Neural progenitor cell (in vitro differentiated cells): Measurements from ENCODE around the gene ACY1. TPM values are rescaled to one million over a fixed set of nuclear protein-coding genes. Genes with fewer than 3 reads are reported as not detected.

Experiments used
- DNase-seq: peaks from one replicate; pipeline ENCODE4 v3.0.0-alpha.2; 2016; ENCODE audit warnings: low spot score
- H2AFZ ChIP-seq: fragments of 200-600 bp; sonication (generic); replicated peaks from 2 replicates; pipeline ENCODE4 v1.6.1; 2016; ENCODE audit warnings: antibody characterized with exemption
- H3F3A ChIP-seq: fragments of 200-600 bp; sonication (generic); 2 replicates; pipeline ENCODE4 v1.6.1; 2016; ENCODE audit warnings: antibody characterized with exemption, low read depth
- H3K27ac ChIP-seq: fragments of 200-600 bp; sonication (generic); 2 replicates; pipeline ENCODE4 v1.5.1; 2016; ENCODE audit warnings: mild to moderate bottlenecking
- H3K27me3 ChIP-seq: fragments of 200-600 bp; sonication (generic); 2 replicates; pipeline ENCODE4 v1.6.1; 2016; ENCODE audit warnings: mild to moderate bottlenecking, moderate library complexity
- H3K36me3 ChIP-seq: fragments of 200-600 bp; sonication (generic); 2 replicates; pipeline ENCODE4 v1.5.1; 2016
- H3K4me1 ChIP-seq: fragments of 200-600 bp; sonication (generic); 2 replicates; pipeline ENCODE4 v1.6.1; 2016; ENCODE audit warnings: mixed run types
- H3K4me2 ChIP-seq: fragments of 200-600 bp; sonication (generic); 2 replicates; pipeline ENCODE4 v1.6.1; 2016
- H3K4me3 ChIP-seq: fragments of 200-600 bp; sonication (generic); 2 replicates; pipeline ENCODE4 v1.5.1; 2016
- H3K79me2 ChIP-seq: fragments of 200-600 bp; sonication (generic); 2 replicates; pipeline ENCODE4 v1.6.1; 2016; ENCODE audit warnings: low read depth
- H3K9ac ChIP-seq: fragments of 200-600 bp; sonication (generic); 2 replicates; pipeline ENCODE4 v1.6.1; 2016
- H3K9me3 ChIP-seq: fragments of 200-600 bp; sonication (generic); 2 replicates; pipeline ENCODE4 v1.5.1; 2016; ENCODE audit warnings: low read depth
- H4K20me1 ChIP-seq: fragments of 200-600 bp; sonication (generic); 2 replicates; pipeline ENCODE4 v1.6.1; 2016; ENCODE audit warnings: low read depth
- H3K27ac Mint-ChIP-seq: 3 replicates; pipeline ENCODE4 v1.8.0; 2021; ENCODE audit warnings: mixed read lengths
- H3K27me3 Mint-ChIP-seq: 2 replicates; pipeline ENCODE4 v1.8.0; 2022; ENCODE audit warnings: low read depth, mild to moderate bottlenecking, inconsistent platforms, moderate library complexity, mixed read lengths; ENCODE audit not compliant: insufficient read depth
- H3K36me3 Mint-ChIP-seq: 3 replicates; pipeline ENCODE4 v1.8.0; 2021; ENCODE audit warnings: mixed read lengths
- H3K4me1 Mint-ChIP-seq: 3 replicates; pipeline ENCODE4 v1.8.0; 2021; ENCODE audit warnings: mixed read lengths
- H3K4me3 Mint-ChIP-seq: 3 replicates; pipeline ENCODE4 v1.8.0; 2021; ENCODE audit warnings: mild to moderate bottlenecking, moderate library complexity, mixed read lengths
- H3K9me3 Mint-ChIP-seq: 3 replicates; pipeline ENCODE4 v1.8.0; 2020; ENCODE audit warnings: mixed read lengths
- CTCF ChIP-seq: fragments of 200-600 bp; sonication (generic); IDR thresholded peaks from 2 replicates; pipeline ENCODE4 v1.5.1; 2017; ENCODE audit warnings: antibody characterized with exemption, mild to moderate bottlenecking
- EZH2 ChIP-seq: fragments of 200-600 bp; sonication (generic); IDR thresholded peaks from 2 replicates; pipeline ENCODE4 v1.6.1; 2017; ENCODE audit warnings: antibody characterized with exemption, mild to moderate bottlenecking, moderate library complexity
- EZH2phosphoT487 ChIP-seq: fragments of 200-600 bp; sonication (generic); IDR thresholded peaks from 2 replicates; pipeline ENCODE4 v1.6.1; 2017; ENCODE audit warnings: antibody characterized with exemption
- total RNA-seq: library from RNA; depleted of rRNA; stranded (reverse); fragments of >200 nt; gene quantifications from 2 replicates; pipeline ENCODE4 v1.2.3, GENCODE V29; 2015; ENCODE audit warnings: low replicate concordance

The ACY1 gene
- total RNA-seq, 1 donor from 2014 or later, result 17.3 TPM

GRCh38 chr3:51946796-51947195 lies 36.5 kb upstream of the ACY1 start:
- peaks cover 10% of the 10 kb centered on the region for H3K27me3 Mint-ChIP-seq
- H3K4me3 Mint-ChIP-seq, result no peak overlapping the region
- no peak overlapping the region for H3K27ac Mint-ChIP-seq
- H3K9me3 ChIP-seq, result no peaks in the 10 kb centered on the region
- H3K36me3 ChIP-seq, result no peaks in the 10 kb centered on the region
- no peak overlapping the region for H3K9ac ChIP-seq
- no peak overlapping the region for H2AFZ ChIP-seq
- peaks cover 3% of the 10 kb centered on the region for H3K4me1 ChIP-seq
- no peaks in the 10 kb centered on the region for H3K4me1 Mint-ChIP-seq
- H3K27ac ChIP-seq, result no peak overlapping the region
- H4K20me1 ChIP-seq, result no peaks in the 10 kb centered on the region
- H3K4me2 ChIP-seq, result no peak overlapping the region
- H3K9me3 Mint-ChIP-seq, result no peaks in the 10 kb centered on the region
- no peaks in the 10 kb centered on the region for H3K36me3 Mint-ChIP-seq
- TF ChIP-seq EZH2, result no peak
- no peak for TF ChIP-seq CTCF
- TF ChIP-seq EZH2phosphoT487, result no peak
- no peaks in the 10 kb centered on the region for H3F3A ChIP-seq
- no peak overlapping the region for H3K4me3 ChIP-seq
- no peaks in the 10 kb centered on the region for H3K79me2 ChIP-seq
- peaks cover 46% of the 10 kb centered on the region for H3K27me3 ChIP-seq
- no peak for DNase-seq

GRCh38 chr3:51947215-51947900 lies 36.0 kb upstream of the ACY1 start:
- no peak overlapping the region for H2AFZ ChIP-seq
- H3K27ac ChIP-seq, result no peak overlapping the region
- no peaks in the 10 kb centered on the region for H3K4me1 Mint-ChIP-seq
- H3K9ac ChIP-seq, result no peak overlapping the region
- H3K36me3 ChIP-seq, result no peaks in the 10 kb centered on the region
- no peaks in the 10 kb centered on the region for H4K20me1 ChIP-seq
- no peaks in the 10 kb centered on the region for H3K79me2 ChIP-seq
- H3K4me1 ChIP-seq, result peaks cover 1% of the 10 kb centered on the region
- no peaks in the 10 kb centered on the region for H3K36me3 Mint-ChIP-seq
- no peak for DNase-seq
- H3K4me3 Mint-ChIP-seq, result no peak overlapping the region
- peaks cover 10% of the 10 kb centered on the region for H3K27me3 Mint-ChIP-seq
- H3K27me3 ChIP-seq, result peaks cover 52% of the 10 kb centered on the region
- peak overlapping the region; percentile 69 for H3K27ac Mint-ChIP-seq
- TF ChIP-seq EZH2phosphoT487, result no peak
- no peak for TF ChIP-seq EZH2
- TF ChIP-seq CTCF, result no peak
- no peak overlapping the region for H3K4me2 ChIP-seq
- H3K9me3 ChIP-seq, result no peaks in the 10 kb centered on the region
- H3K4me3 ChIP-seq, result no peak overlapping the region
- no peaks in the 10 kb centered on the region for H3F3A ChIP-seq
- no peaks in the 10 kb centered on the region for H3K9me3 Mint-ChIP-seq

GRCh38 chr3:51948016-51948580 lies 35.2 kb upstream of the ACY1 start:
- DNase-seq, result no peak
- Histone ChIP-seq H3F3A (no peaks in the 10 kb centered on the region), H3K4me1 (no peaks in the 10 kb centered on the region), H3K4me3 (no peak overlapping the region), H3K27ac (no peak overlapping the region), H4K20me1 (no peaks in the 10 kb centered on the region), H3K79me2 (no peaks in the 10 kb centered on the region), H3K36me3 (no peaks in the 10 kb centered on the region), H2AFZ (no peak overlapping the region), H3K27me3 (peaks cover 53% of the 10 kb centered on the region), H3K9ac (no peak overlapping the region), H3K4me2 (no peak overlapping the region), H3K9me3 (no peaks in the 10 kb centered on the region)
- no peak overlapping the region for H3K4me3 Mint-ChIP-seq
- H3K9me3 Mint-ChIP-seq, result no peaks in the 10 kb centered on the region
- TF ChIP-seq EZH2phosphoT487, result no peak
- TF ChIP-seq CTCF, result no peak
- TF ChIP-seq EZH2, result no peak
- peaks cover 2% of the 10 kb centered on the region for H3K4me1 Mint-ChIP-seq
- peaks cover 10% of the 10 kb centered on the region for H3K27me3 Mint-ChIP-seq
- H3K27ac Mint-ChIP-seq, result no peak overlapping the region
- no peaks in the 10 kb centered on the region for H3K36me3 Mint-ChIP-seq
